Breast epithelium (tissue), 4 donors: ENCODE data around the gene NUDT14. TPM values are rescaled to one million over a fixed set of nuclear protein-coding genes. Genes with fewer than 3 reads are reported as not detected.

Experiments
- DNase-seq, 2 donors: peaks; one replicate each; pipeline ENCODE4 v3.0.0-alpha.2; 2019; ENCODE audit warnings: low spot score in 2 of 2
- H3K27ac ChIP-seq, 2 donors: fragments of 200-600 bp; sonication (generic) in 1 of 2; one replicate each; pipeline ENCODE4 v1.5.1; 2016 to 2019; ENCODE audit warnings: mild to moderate bottlenecking in 1 of 2
- H3K27me3 ChIP-seq, 2 donors: fragments of 200-600 bp; sonication (generic) in 1 of 2; one replicate each; pipeline versions ENCODE4 v1.5.1 to v1.6.0; 2017 to 2019; ENCODE audit warnings: control low read depth in 1 of 2, mild to moderate bottlenecking in 1 of 2
- H3K36me3 ChIP-seq: fragments of 200-600 bp; one replicate; pipeline ENCODE4 v1.5.1; 2019
- H3K4me1 ChIP-seq, 2 donors: fragments of 200-600 bp; sonication (generic); one replicate each; pipeline ENCODE4 v1.5.1; 2016 to 2019; ENCODE audit warnings: control low read depth in 1 of 2
- H3K4me3 ChIP-seq, 3 donors: fragments of 200-600 bp; sonication (generic); 1 replicate in 2 of 3; 2 replicates in 1 of 3; pipeline ENCODE4 v1.5.1; 2016 to 2019; ENCODE audit warnings: mild to moderate bottlenecking in 3 of 3, moderate library complexity in 2 of 3
- H3K9me3 ChIP-seq, 2 donors: fragments of 200-600 bp; sonication (generic) in 1 of 2; one replicate each; pipeline ENCODE4 v1.5.1; 2016 to 2019; ENCODE audit warnings: control low read depth in 1 of 2
- POLR2A ChIP-seq: fragments of 450-650 bp; IDR thresholded peaks from one replicate; pipeline ENCODE4 v1.6.1; 2016; ENCODE audit warnings: antibody characterized with exemption, mild to moderate bottlenecking, moderate library complexity
- POLR2AphosphoS5 ChIP-seq, 3 donors: sonication (generic); formaldehyde crosslinking; IDR thresholded peaks; one replicate each; pipeline ENCODE4 v1.6.1; 2017; ENCODE audit warnings: antibody characterized with exemption in 3 of 3
- intact Hi-C: fragments of 100-400 bp; cut with DNase I; formaldehyde crosslinking; loops from one replicate; pipeline ENCODE4 v1.15.1; 2023; ENCODE audit warnings: low total_unique reads
- total RNA-seq, 3 donors: library from RNA; depleted of rRNA; stranded (reverse); fragments of >200 nt; gene quantifications; one replicate each; pipeline ENCODE4 v1.1.0, GENCODE V29; 2016
- TF ChIP-seq, protein P1 (sequence below), 3 donors: fragments of 450-650 bp; IDR thresholded peaks; one replicate each; pipeline ENCODE4 v1.5.1; 2016 to 2017; ENCODE audit warnings: antibody characterized with exemption in 3 of 3, mild to moderate bottlenecking in 3 of 3, moderate library complexity in 3 of 3

Gene NUDT14
- total RNA-seq, 3 donors from 2014 or later: 13.6 to 14.9 (median 14.1) TPM

- Histone ChIP-seq H3K4me3 (no peak overlapping the region), H3K36me3 (no peaks in the 10 kb centered on the region), H3K4me1 (no peaks in the 10 kb centered on the region), H3K27ac (no peak overlapping the region), H3K9me3 (no peaks in the 10 kb centered on the region), H3K27me3 (no peaks in the 10 kb centered on the region)
- no peak for DNase-seq
- TF ChIP-seq, protein P1, sequence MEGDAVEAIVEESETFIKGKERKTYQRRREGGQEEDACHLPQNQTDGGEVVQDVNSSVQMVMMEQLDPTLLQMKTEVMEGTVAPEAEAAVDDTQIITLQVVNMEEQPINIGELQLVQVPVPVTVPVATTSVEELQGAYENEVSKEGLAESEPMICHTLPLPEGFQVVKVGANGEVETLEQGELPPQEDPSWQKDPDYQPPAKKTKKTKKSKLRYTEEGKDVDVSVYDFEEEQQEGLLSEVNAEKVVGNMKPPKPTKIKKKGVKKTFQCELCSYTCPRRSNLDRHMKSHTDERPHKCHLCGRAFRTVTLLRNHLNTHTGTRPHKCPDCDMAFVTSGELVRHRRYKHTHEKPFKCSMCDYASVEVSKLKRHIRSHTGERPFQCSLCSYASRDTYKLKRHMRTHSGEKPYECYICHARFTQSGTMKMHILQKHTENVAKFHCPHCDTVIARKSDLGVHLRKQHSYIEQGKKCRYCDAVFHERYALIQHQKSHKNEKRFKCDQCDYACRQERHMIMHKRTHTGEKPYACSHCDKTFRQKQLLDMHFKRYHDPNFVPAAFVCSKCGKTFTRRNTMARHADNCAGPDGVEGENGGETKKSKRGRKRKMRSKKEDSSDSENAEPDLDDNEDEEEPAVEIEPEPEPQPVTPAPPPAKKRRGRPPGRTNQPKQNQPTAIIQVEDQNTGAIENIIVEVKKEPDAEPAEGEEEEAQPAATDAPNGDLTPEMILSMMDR (IDR thresholded peaks at IDR 0.05): no peak
- TF ChIP-seq POLR2AphosphoS5 (IDR thresholded peaks at IDR 0.05) (no peak), POLR2A (no peak)
- intact Hi-C loops: loop anchor here (5.0 kb wide), 1 partner anchor 909 kb away; no protein-coding TSS in a partner anchor
These were observed 45.1 kb upstream of the NUDT14 start for GRCh38 chr14:105226198-105226597.

GRCh38 chr14:105224845-105225570 is 43.9 kb upstream of the NUDT14 start:
- no peak overlapping the region for H3K4me3 ChIP-seq
- H3K4me1 ChIP-seq: no peaks in the 10 kb centered on the region
- DNase-seq: no peak
- intact Hi-C loops: loop anchor here (5.0 kb wide), 1 partner anchor 908 kb away; no protein-coding TSS in a partner anchor
- TF ChIP-seq POLR2A (no peak), POLR2AphosphoS5 (IDR thresholded peaks at IDR 0.05) (no peak)
- TF ChIP-seq, protein P1 (IDR thresholded peaks at IDR 0.05): no peak
- H3K36me3 ChIP-seq: no peaks in the 10 kb centered on the region
- no peaks in the 10 kb centered on the region for H3K9me3 ChIP-seq
- H3K27ac ChIP-seq: no peak overlapping the region
- H3K27me3 ChIP-seq: no peaks in the 10 kb centered on the region

GRCh38 chr14:105223770-105224544 is 42.8 kb upstream of the NUDT14 start:
- intact Hi-C loops: no loop called here
- H3K9me3 ChIP-seq: no peaks in the 10 kb centered on the region
- no peaks in the 10 kb centered on the region for H3K36me3 ChIP-seq
- TF ChIP-seq, protein P1 (IDR thresholded peaks at IDR 0.05): no peak
- TF ChIP-seq POLR2AphosphoS5 (IDR thresholded peaks at IDR 0.05) (no peak), POLR2A (no peak)
- H3K4me3 ChIP-seq: no peak overlapping the region
- no peak overlapping the region for H3K27ac ChIP-seq
- DNase-seq: no peak
- no peaks in the 10 kb centered on the region for H3K4me1 ChIP-seq
- H3K27me3 ChIP-seq: no peaks in the 10 kb centered on the region

GRCh38 chr14:105223260-105223659 is 42.1 kb upstream of the NUDT14 start:
- no peaks in the 10 kb centered on the region for H3K9me3 ChIP-seq
- no peaks in the 10 kb centered on the region for H3K36me3 ChIP-seq
- no peaks in the 10 kb centered on the region for H3K27me3 ChIP-seq
- H3K27ac ChIP-seq: no peak overlapping the region
- H3K4me3 ChIP-seq: no peak overlapping the region
- TF ChIP-seq POLR2A (no peak), POLR2AphosphoS5 (IDR thresholded peaks at IDR 0.05) (no peak)
- TF ChIP-seq, protein P1 (IDR thresholded peaks at IDR 0.05): no peak
- intact Hi-C loops: no loop called here
- no peaks in the 10 kb centered on the region for H3K4me1 ChIP-seq
- DNase-seq: no peak
